GM18951 (cell line): ENCODE data around the gene ARHGEF17.

Source experiments
- POLR2A ChIP-seq: IDR thresholded peaks from 4 replicates; pipeline ENCODE4 v1.6.1; 2011; ENCODE audit warnings: mild to moderate bottlenecking; ENCODE audit not compliant: insufficient read length, insufficient read depth; ENCODE audit errors: extremely low read depth
- in situ Hi-C: fragments of 300-500 bp; cut with MboI; formaldehyde crosslinking; loops from one replicate; pipeline ENCODE4 v1.12.0; 2022; ENCODE audit warnings: low sequenced_read_pairs, mixed read lengths, inconsistent platforms; ENCODE audit not compliant: unreplicated experiment

The ARHGEF17 gene

GRCh38 chr11:73326929-73327811 lies 19.1 kb downstream of the ARHGEF17 start:
- in situ Hi-C loops: loop anchor here (5.0 kb wide), 1 partner anchor 35 kb away; no protein-coding TSS in a partner anchor
- TF ChIP-seq POLR2A: no peak

GRCh38 chr11:73327812-73328364 lies 19.8 kb downstream of the ARHGEF17 start:
- in situ Hi-C loops: loop anchor here (5.0 kb wide), 1 partner anchor 36 kb away; no protein-coding TSS in a partner anchor
- TF ChIP-seq POLR2A: no peak

GRCh38 chr11:73330569-73331093 lies 22.6 kb downstream of the ARHGEF17 start:
- no peak for TF ChIP-seq POLR2A
- in situ Hi-C loops: no loop called here

- no peak for TF ChIP-seq POLR2A
- in situ Hi-C loops: no loop called here
These were observed 23.3 kb downstream of the ARHGEF17 start for GRCh38 chr11:73331138-73331916.

- in situ Hi-C loops: no loop called here
- TF ChIP-seq POLR2A: no peak
These were observed 25.1 kb downstream of the ARHGEF17 start for GRCh38 chr11:73333173-73333572.

GRCh38 chr11:73333640-73334383 lies 25.7 kb downstream of the ARHGEF17 start:
- in situ Hi-C loops: no loop called here
- no peak for TF ChIP-seq POLR2A

GRCh38 chr11:73334384-73335203 lies 26.5 kb downstream of the ARHGEF17 start:
- in situ Hi-C loops: no loop called here
- no peak for TF ChIP-seq POLR2A

GRCh38 chr11:73335204-73335923 lies 27.3 kb downstream of the ARHGEF17 start:
- in situ Hi-C loops: no loop called here
- TF ChIP-seq POLR2A: no peak

GRCh38 chr11:73337846-73338245 lies 29.8 kb downstream of the ARHGEF17 start:
- no peak for TF ChIP-seq POLR2A
- in situ Hi-C loops: no loop called here

GRCh38 chr11:73338279-73338678 lies 30.2 kb downstream of the ARHGEF17 start:
- in situ Hi-C loops: no loop called here
- TF ChIP-seq POLR2A: no peak

GRCh38 chr11:73340164-73340563 lies 32.1 kb downstream of the ARHGEF17 start:
- in situ Hi-C loops: no loop called here
- TF ChIP-seq POLR2A: no peak
